GM12873 (cell line): ENCODE results near the gene CADM2.

Source experiments
- CTCF ChIP-seq: IDR thresholded peaks from 2 replicates; pipeline ENCODE4 v1.5.1; 2012; ENCODE audit warnings: low read depth, mild to moderate bottlenecking, moderate library complexity, low read length, control low read depth; ENCODE audit not compliant: insufficient read depth; ENCODE audit errors: missing control alignments

The CADM2 gene

DNA sequence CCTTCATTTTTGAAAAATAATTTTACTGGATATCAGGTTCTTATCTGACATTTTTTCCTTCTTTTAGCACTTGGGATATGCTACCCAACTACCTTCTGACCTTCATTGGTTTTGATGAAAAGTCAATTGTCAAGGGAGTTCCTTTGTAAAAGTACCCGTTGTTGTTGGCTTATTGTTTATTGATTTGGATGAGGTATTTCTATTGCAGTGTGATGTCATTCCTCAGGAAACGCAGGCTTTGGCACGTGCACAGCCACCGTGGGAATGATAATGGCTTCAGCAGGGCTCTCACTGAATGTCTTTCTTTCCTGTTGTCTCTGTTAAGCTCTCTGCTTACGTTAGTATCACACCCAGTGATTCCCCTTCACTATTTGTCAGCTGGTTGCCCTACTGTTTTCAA is 944.6 kb downstream of the CADM2 start:
- no peak for TF ChIP-seq CTCF

DNA sequence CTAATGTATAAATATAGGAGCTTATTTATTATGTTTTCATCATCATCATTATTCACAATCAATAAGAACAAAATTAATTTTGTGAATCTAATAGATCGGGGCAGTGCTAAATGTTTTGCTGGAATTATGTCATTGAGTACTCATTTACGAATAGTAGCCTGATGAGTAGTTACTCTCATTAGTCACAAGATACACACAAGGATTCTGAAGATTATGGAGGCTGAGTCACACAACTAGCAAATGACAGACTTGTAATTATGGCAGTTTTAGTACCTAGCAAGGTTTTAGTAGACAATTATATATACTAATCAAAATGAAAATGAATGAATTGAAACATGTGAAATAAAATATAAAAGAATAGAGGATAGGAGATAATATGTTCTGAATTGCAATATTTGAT is 954.2 kb downstream of the CADM2 start:
- no peak for TF ChIP-seq CTCF

- TF ChIP-seq CTCF: no peak
Measured at GRCh38 chr3:85922374-85922773, 963.6 kb downstream of the CADM2 start.

GRCh38 chr3:85930718-85931117 is 971.9 kb downstream of the CADM2 start:
- TF ChIP-seq CTCF: no peak

DNA sequence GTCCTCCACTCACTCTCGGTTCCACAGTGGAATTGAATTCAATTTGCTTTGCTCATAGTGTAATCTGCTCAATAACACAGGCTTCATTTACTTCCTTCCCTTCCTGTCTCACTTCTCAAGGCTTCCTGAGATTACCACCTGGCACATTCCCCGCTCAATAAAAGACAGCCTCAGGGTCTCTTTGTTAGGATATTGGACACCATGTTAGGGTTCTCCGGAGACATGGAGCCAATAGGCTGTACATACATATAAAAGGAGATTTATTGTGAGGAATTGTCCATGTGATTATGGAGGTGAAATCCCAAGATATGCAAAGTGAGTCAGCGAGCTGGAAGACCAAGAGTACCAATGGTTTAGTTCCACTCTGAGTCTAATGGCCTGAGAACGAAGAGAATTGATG is 974.5 kb downstream of the CADM2 start:
- no peak for TF ChIP-seq CTCF

- TF ChIP-seq CTCF: no peak
Measured at GRCh38 chr3:85935171-85935570, 976.4 kb downstream of the CADM2 start.

DNA sequence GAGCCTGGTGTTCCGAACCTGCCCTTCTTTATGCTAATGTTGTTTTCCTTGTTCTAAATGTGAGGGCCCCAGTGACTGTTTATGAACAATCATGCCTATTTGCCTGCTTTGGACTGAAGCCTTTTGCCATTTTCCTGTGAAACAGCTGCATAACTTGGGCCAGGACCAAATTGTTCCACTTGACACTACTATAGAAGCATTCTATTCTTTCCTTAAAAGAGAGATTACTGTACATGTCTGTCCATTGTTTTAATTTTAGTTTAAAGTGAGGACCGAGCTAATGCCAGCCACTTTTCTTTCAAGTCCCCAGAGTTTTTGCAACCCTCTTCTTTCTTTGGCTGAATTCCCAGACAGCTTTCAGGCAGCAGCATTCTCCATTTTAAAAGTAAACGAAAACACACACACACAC is 980.3 kb downstream of the CADM2 start:
- no peak for TF ChIP-seq CTCF
